GM12892 (cell line): Measurements from ENCODE around the gene FAM222A.

ENCODE experiments used
- POLR2A ChIP-seq: IDR thresholded peaks from 2 replicates; pipeline ENCODE4 v1.6.1; 2011; ENCODE audit warnings: low read depth, low read length, control low read depth
- POLR2AphosphoS5 ChIP-seq: IDR thresholded peaks from 2 replicates; pipeline ENCODE4 v1.6.1; 2011; ENCODE audit warnings: low read depth, low read length, control low read depth

- TF ChIP-seq POLR2A (no peak), POLR2AphosphoS5 (no peak)
Measured at GRCh38 chr12:109770861-109771670, 57.4 kb downstream of the FAM222A start.
